Tibial nerve (tissue), 4 donors: ENCODE data around the gene SEMA5A. TPM values are rescaled to one million over a fixed set of nuclear protein-coding genes. Genes with fewer than 3 reads are reported as not detected.
A peak's percentile ranks its signal among the peaks of the same experiment; 100 is the strongest.

Experiments used
- DNase-seq, 2 donors: peaks; one replicate each; pipeline ENCODE4 v3.0.0-alpha.2; 2019; ENCODE audit warnings: low spot score in 2 of 2
- H3K27ac ChIP-seq, 4 donors: fragments of 200-600 bp; sonication (generic) in 3 of 4; one replicate each; pipeline ENCODE4 v1.5.1; 2017 to 2019; ENCODE audit warnings: mild to moderate bottlenecking in 1 of 4
- H3K27me3 ChIP-seq, 2 donors: fragments of 200-600 bp; sonication (generic) in 1 of 2; one replicate each; pipeline versions ENCODE4 v1.5.1 to v1.6.0; 2017 to 2019
- H3K36me3 ChIP-seq, 3 donors: fragments of 200-600 bp; sonication (generic); one replicate each; pipeline ENCODE4 v1.5.1; 2018 to 2019
- H3K4me1 ChIP-seq, 4 donors: fragments of 200-600 bp; sonication (generic) in 3 of 4; one replicate each; pipeline ENCODE4 v1.5.1; 2017 to 2019
- H3K4me3 ChIP-seq, 4 donors: fragments of 200-600 bp; sonication (generic) in 3 of 4; one replicate each; pipeline ENCODE4 v1.5.1; 2017 to 2019; ENCODE audit warnings: mild to moderate bottlenecking in 1 of 4, moderate library complexity in 1 of 4
- H3K9me3 ChIP-seq, 4 donors: fragments of 200-600 bp; sonication (generic) in 3 of 4; one replicate each; pipeline ENCODE4 v1.5.1; 2017 to 2019
- EP300 ChIP-seq, 2 donors: sonication (generic); formaldehyde crosslinking; IDR thresholded peaks; one replicate each; pipeline ENCODE4 v1.6.1; 2017; ENCODE audit warnings: antibody characterized with exemption in 2 of 2, mild to moderate bottlenecking in 1 of 2
- POLR2A ChIP-seq, 2 donors: fragments of 450-650 bp; IDR thresholded peaks; one replicate each; pipeline ENCODE4 v1.6.1; 2017; ENCODE audit warnings: antibody characterized with exemption in 2 of 2, mild to moderate bottlenecking in 2 of 2, moderate library complexity in 2 of 2
- WGBS, 2 donors: methylation state at CpG; one replicate each; pipeline ENCODE4 v1.1.5; 2018; 5-methylcytosine and 5-hydroxymethylcytosine counted together
- total RNA-seq, 4 donors: library from RNA; depleted of rRNA; stranded (reverse); fragments of >200 nt; gene quantifications; one replicate each; pipeline ENCODE4 v1.1.0, GENCODE V29; 2016
- TF ChIP-seq, protein P1 (sequence below), 5 experiments: fragments of 200-600 bp in 3 of 5; fragments of 450-650 bp in 2 of 5; sonication (generic) in 3 of 5; IDR thresholded peaks; one replicate each; pipeline ENCODE4 v1.5.1; 2016 to 2019; ENCODE audit warnings: antibody characterized with exemption in 5 of 5, mild to moderate bottlenecking in 3 of 5, moderate library complexity in 2 of 5

SEMA5A gene
- total RNA-seq, 4 donors from 2014 or later = 36.3 to 58.4 (median 52.6) TPM

- Histone ChIP-seq H3K9me3 (no peaks in the 10 kb centered on the region), H3K27me3 (no peaks in the 10 kb centered on the region), H3K4me3 (no peak overlapping the region), H3K4me1 (no peaks in the 10 kb centered on the region), H3K36me3 (peaks cover 0 to 11% (median 0%) of the 10 kb centered on the region in 3 donors), H3K27ac (no peak overlapping the region)
- DNase-seq = no peak
- TF ChIP-seq POLR2A (IDR thresholded peaks at IDR 0.05) (no peak), EP300 (IDR thresholded peaks at IDR 0.05) (no peak)
- TF ChIP-seq, protein P1, sequence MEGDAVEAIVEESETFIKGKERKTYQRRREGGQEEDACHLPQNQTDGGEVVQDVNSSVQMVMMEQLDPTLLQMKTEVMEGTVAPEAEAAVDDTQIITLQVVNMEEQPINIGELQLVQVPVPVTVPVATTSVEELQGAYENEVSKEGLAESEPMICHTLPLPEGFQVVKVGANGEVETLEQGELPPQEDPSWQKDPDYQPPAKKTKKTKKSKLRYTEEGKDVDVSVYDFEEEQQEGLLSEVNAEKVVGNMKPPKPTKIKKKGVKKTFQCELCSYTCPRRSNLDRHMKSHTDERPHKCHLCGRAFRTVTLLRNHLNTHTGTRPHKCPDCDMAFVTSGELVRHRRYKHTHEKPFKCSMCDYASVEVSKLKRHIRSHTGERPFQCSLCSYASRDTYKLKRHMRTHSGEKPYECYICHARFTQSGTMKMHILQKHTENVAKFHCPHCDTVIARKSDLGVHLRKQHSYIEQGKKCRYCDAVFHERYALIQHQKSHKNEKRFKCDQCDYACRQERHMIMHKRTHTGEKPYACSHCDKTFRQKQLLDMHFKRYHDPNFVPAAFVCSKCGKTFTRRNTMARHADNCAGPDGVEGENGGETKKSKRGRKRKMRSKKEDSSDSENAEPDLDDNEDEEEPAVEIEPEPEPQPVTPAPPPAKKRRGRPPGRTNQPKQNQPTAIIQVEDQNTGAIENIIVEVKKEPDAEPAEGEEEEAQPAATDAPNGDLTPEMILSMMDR (IDR thresholded peaks at IDR 0.05) = no peak
- 72 to 78% methylated on average over 7 of the region's 7 CpGs for WGBS, 2 donors
Measured at GRCh38 chr5:9380109-9380508, 165.8 kb downstream of the SEMA5A start.

DNA sequence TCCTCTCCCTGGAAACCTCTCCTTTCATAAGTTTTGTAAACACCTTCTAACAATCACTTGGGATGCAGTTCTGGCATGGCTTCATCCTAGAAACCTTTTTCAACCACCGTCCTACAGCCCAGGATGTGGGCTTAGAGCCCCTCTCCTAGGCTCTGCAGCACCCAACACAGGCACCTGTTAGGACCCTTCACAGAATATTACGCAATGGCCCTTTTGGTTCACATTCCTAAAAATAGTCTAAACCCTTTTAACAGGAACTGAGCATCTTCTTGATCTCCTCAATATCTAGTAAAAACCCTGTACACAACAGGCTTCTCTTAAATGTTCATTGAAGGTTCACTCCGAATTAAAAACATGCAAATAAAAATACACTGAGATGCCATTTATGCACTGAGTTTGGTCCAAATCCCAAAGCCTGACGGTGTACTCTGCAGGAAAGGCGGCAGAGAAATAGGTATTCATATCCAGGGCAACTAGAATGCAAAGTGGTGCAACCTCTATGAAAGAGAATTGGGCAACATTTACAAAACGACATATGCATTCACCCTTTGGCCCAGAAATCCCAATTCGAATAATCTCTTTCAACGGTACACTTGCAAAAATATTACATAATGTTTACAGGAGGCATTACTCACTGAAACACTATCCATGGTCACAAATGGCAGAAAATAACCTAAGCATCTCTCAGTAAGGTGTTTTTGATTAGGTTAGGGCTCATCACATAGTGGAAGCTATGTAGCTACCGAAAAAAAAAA is 169.3 kb downstream of the SEMA5A start:
- H3K27ac ChIP-seq = no peak overlapping the region
- TF ChIP-seq, protein P1 (IDR thresholded peaks at IDR 0.05) = no peak
- TF ChIP-seq EP300 (IDR thresholded peaks at IDR 0.05) = no peak
- WGBS, 2 donors = 83 to 86% methylated on average over 9 of the region's 9 CpGs
- H3K4me1 ChIP-seq = peaks cover 0 to 13% (median 3%) of the 10 kb centered on the region in 4 donors
- DNase-seq = no peak
- H3K27me3 ChIP-seq = no peaks in the 10 kb centered on the region
- no peaks in the 10 kb centered on the region for H3K9me3 ChIP-seq
- no peak overlapping the region for H3K4me3 ChIP-seq
- H3K36me3 ChIP-seq = peaks cover 0 to 11% (median 0%) of the 10 kb centered on the region in 3 donors

- peaks cover 0 to 11% (median 0%) of the 10 kb centered on the region in 3 donors for H3K36me3 ChIP-seq
Measured at GRCh38 chr5:9375756-9376155, 170.1 kb downstream of the SEMA5A start.

GRCh38 chr5:9374025-9374424 is 171.8 kb downstream of the SEMA5A start:
- peaks cover 0 to 14% (median 3%) of the 10 kb centered on the region in 4 donors for H3K4me1 ChIP-seq

More at GRCh38 chr5:9375756-9376155, 170.1 kb downstream of the SEMA5A start:
- WGBS, 2 donors = 98% methylated on average over 2 of the region's 2 CpGs
- Histone ChIP-seq H3K9me3 (no peaks in the 10 kb centered on the region), H3K4me3 (no peak overlapping the region), H3K27me3 (no peaks in the 10 kb centered on the region), H3K4me1 (peaks cover 0 to 14% (median 3%) of the 10 kb centered on the region in 4 donors), H3K27ac (no peak overlapping the region)
- TF ChIP-seq, protein P1 (IDR thresholded peaks at IDR 0.05) = no peak
- TF ChIP-seq POLR2A (IDR thresholded peaks at IDR 0.05) = no peak
- no peak for TF ChIP-seq EP300 (IDR thresholded peaks at IDR 0.05)
- no peak for DNase-seq

DNA sequence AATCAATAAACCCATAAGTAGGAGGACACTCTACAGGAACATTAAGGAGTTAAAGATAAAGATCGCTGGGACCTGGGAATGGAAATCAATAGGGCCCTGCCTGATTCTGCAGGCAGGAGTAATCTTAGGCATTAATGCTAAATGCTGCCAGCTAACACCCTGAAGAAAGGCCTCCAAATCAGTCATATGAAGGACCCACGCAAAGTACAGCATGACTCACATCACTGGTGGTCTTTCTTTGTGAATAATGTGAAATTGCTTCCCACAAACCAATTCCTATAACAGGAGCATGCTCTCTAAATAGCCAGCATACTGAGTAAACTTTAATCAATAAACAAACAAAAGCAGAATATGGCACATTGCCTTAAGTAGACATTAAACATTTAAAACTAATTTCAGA is 172.3 kb downstream of the SEMA5A start:
- DNase-seq = no peak
- Histone ChIP-seq H3K27me3 (no peaks in the 10 kb centered on the region), H3K27ac (no peak overlapping the region), H3K9me3 (peaks cover 0 to 4% (median 0%) of the 10 kb centered on the region in 4 donors), H3K36me3 (peaks cover 0 to 6% (median 0%) of the 10 kb centered on the region in 3 donors), H3K4me1 (peaks cover 0 to 14% (median 3%) of the 10 kb centered on the region in 4 donors), H3K4me3 (no peak overlapping the region)
- TF ChIP-seq EP300 (IDR thresholded peaks at IDR 0.05) (no peak), POLR2A (IDR thresholded peaks at IDR 0.05) (no peak)
- TF ChIP-seq, protein P1 (IDR thresholded peaks at IDR 0.05) = no peak
- WGBS, 2 donors = 75 to 76% methylated on average over 2 of the region's 2 CpGs

More at GRCh38 chr5:9374025-9374424, 171.8 kb downstream of the SEMA5A start:
- DNase-seq = no peak
- H3K36me3 ChIP-seq = peaks cover 0 to 10% (median 0%) of the 10 kb centered on the region in 3 donors
- no peak for TF ChIP-seq EP300 (IDR thresholded peaks at IDR 0.05)
- TF ChIP-seq POLR2A (IDR thresholded peaks at IDR 0.05) = no peak
- TF ChIP-seq, protein P1 (IDR thresholded peaks at IDR 0.05) = no peak
- peak overlapping the region in 1 of 4 donors; percentile 38 for H3K27ac ChIP-seq
- peaks cover 0 to under 1% (median 0%) of the 10 kb centered on the region in 4 donors for H3K9me3 ChIP-seq
- 55 to 74% methylated on average over 4 of the region's 4 CpGs for WGBS, 2 donors
- no peaks in the 10 kb centered on the region for H3K27me3 ChIP-seq
- no peak overlapping the region for H3K4me3 ChIP-seq
